Hepatocyte (in vitro differentiated cells): ENCODE results near the gene SARDH.

Experiments
- EZH2 ChIP-seq: fragments of 200-600 bp; sonication (generic); IDR thresholded peaks from 2 replicates; pipeline ENCODE4 v1.6.1; 2016; ENCODE audit warnings: antibody characterized with exemption, mild to moderate bottlenecking, borderline replicate concordance
- EZH2phosphoT487 ChIP-seq: fragments of 200-600 bp; sonication (generic); IDR thresholded peaks from one replicate; pipeline ENCODE4 v1.6.1; 2018; ENCODE audit warnings: antibody characterized with exemption, mild to moderate bottlenecking, low read depth, moderate library complexity; ENCODE audit not compliant: unreplicated experiment, severe bottlenecking
- TF ChIP-seq, protein P1 (sequence below): fragments of 200-600 bp; sonication (generic); IDR thresholded peaks from 2 replicates; pipeline ENCODE4 v1.5.1; 2016; ENCODE audit warnings: antibody characterized with exemption, mild to moderate bottlenecking; ENCODE audit not compliant: poor library complexity

DNA sequence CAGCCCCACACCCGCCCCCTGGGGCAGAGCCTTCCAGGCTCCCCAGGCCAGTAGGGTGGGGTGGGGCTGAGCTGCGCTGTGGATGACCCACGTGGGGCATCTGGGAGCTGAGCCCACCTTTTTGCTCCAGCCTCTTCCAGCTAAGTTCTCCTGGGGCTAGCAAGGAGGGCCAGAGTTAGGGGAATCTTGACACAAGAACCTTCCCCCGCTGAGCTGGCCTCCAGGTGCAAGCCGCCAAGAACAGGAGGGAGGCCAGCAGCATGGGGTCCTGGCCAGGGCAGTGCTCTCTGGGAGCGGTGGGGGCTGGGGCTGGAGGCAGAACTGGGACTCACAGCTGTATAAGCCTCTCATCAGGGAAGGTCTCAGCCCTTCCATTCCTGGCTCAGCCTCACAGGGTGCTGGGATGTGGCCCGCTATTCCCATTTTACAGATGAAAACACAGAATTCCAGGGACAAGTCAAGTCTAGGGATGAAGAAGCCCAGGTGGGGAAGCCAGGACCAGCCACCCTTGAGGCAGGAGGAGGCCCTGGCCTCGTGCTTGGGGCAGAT lies 21.5 kb downstream of the SARDH start:
- TF ChIP-seq, protein P1, sequence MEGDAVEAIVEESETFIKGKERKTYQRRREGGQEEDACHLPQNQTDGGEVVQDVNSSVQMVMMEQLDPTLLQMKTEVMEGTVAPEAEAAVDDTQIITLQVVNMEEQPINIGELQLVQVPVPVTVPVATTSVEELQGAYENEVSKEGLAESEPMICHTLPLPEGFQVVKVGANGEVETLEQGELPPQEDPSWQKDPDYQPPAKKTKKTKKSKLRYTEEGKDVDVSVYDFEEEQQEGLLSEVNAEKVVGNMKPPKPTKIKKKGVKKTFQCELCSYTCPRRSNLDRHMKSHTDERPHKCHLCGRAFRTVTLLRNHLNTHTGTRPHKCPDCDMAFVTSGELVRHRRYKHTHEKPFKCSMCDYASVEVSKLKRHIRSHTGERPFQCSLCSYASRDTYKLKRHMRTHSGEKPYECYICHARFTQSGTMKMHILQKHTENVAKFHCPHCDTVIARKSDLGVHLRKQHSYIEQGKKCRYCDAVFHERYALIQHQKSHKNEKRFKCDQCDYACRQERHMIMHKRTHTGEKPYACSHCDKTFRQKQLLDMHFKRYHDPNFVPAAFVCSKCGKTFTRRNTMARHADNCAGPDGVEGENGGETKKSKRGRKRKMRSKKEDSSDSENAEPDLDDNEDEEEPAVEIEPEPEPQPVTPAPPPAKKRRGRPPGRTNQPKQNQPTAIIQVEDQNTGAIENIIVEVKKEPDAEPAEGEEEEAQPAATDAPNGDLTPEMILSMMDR, result no peak
- TF ChIP-seq EZH2phosphoT487, result no peak
- TF ChIP-seq EZH2, result no peak
